ENCODE measurements around the gene SIGLEC5. TPM values are rescaled to one million over a fixed set of nuclear protein-coding genes. Genes with fewer than 3 reads are reported as not detected.

Gene SIGLEC5
- total and polyA plus RNA-seq, 2 of the 8 experiments (the other 6 are each of a cell fraction or from before 2014, with no cell fraction given): not detected

DNA sequence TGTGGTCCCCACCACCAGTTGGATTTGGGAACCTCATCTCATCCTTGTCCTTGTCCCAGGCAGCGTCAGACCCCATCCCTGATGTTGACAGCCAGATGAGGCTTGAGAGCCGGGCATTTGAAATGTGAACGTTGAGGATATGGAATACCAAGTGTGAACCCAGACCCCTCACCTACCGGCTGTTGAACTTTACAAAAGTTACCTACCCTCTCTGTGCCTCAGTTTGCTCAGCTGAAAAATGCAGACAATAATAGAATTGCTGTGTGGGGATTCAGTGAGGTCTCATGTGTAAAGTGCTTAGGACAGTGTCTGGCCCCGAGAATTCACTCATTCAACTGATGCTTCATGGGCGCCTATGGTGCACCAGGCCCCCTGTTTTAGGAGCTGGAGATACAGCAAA lies 17.1 kb upstream of the SIGLEC5 start:
- Histone ChIP-seq H4K8ac (ENCODE audit: extremely low read depth, insufficient read depth, low read length) (no peak overlapping the region), H2BK5ac (ENCODE audit: low read depth, low read length) (no peak overlapping the region), H3K9me3 (ENCODE audit: insufficient read depth in 2 of 2, low read depth in 1 of 2, low read length in 1 of 2) (peaks cover 50 to 74% of the 10 kb centered on the region in 2 experiments), H3K4ac (replicated peaks; ENCODE audit: insufficient read length, low read depth, low read length) (no peak overlapping the region), H3K27ac (ENCODE audit: low read depth, low read length) (no peak overlapping the region), H4K5ac (ENCODE audit: insufficient read length, low read depth, low read length) (no peak overlapping the region), H4K91ac (replicated peaks; ENCODE audit: insufficient read length, low read length) (no peak overlapping the region), H2BK120ac (replicated peaks; ENCODE audit: low read depth, low read length) (no peak overlapping the region), H2BK20ac (ENCODE audit: low read length) (no peak overlapping the region), H3K23ac (ENCODE audit: insufficient read length) (no peak overlapping the region), H3K4me1 (replicated peaks in 1 of 4; ENCODE audit: control insufficient read depth in 3 of 4, insufficient read depth in 4 of 4, low read length in 3 of 4) (no peaks in the 10 kb centered on the region), H3K36me3 (ENCODE audit: control insufficient read depth in 2 of 4, insufficient read depth in 4 of 4, low read length in 3 of 4) (no peaks in the 10 kb centered on the region), H3K23me2 (ENCODE audit: low read depth, low read length) (no peaks in the 10 kb centered on the region), H3K4me3 (ENCODE audit: extremely low read depth in 1 of 4, insufficient read depth in 2 of 4, low read depth in 3 of 4, low read length in 4 of 4) (no peak overlapping the region), H3K79me1 (ENCODE audit: low read depth, low read length) (no peaks in the 10 kb centered on the region), H3K4me2 (ENCODE audit: insufficient read depth in 1 of 2, low read depth in 2 of 2, low read length in 2 of 2) (no peak overlapping the region), H2AFZ (ENCODE audit: low read length) (no peak overlapping the region), H2BK15ac (ENCODE audit: low read length) (no peak overlapping the region), H3K9ac (replicated peaks in 1 of 4; ENCODE audit: extremely low read depth in 1 of 4, low read depth in 3 of 4, low read length in 3 of 4) (no peak overlapping the region), H2BK12ac (ENCODE audit: low read depth, low read length) (no peak overlapping the region), H4K20me1 (replicated peaks in 1 of 2; ENCODE audit: control insufficient read depth in 1 of 2, insufficient read depth in 2 of 2, low read length in 2 of 2) (no peaks in the 10 kb centered on the region), H3K27me3 (replicated peaks in 1 of 4; ENCODE audit: control insufficient read depth in 3 of 4, extremely low read depth in 1 of 4, insufficient read depth in 3 of 4, low read length in 3 of 4) (no peaks in the 10 kb centered on the region), H3K14ac (ENCODE audit: insufficient read length) (no peak overlapping the region), H3K79me2 (ENCODE audit: control insufficient read depth in 1 of 2, insufficient read depth in 2 of 2, low read length in 2 of 2) (no peaks in the 10 kb centered on the region), H3K18ac (ENCODE audit: extremely low read depth, low read length) (no peak overlapping the region), H2AK5ac (ENCODE audit: low read depth, low read length) (no peak overlapping the region), H3K56ac (replicated peaks; ENCODE audit: insufficient read length, low read depth, low read length) (no peak overlapping the region)
- POLR2A ChIA-PET (ENCODE audit: partially characterized antibody): no interaction called here
- FAIRE-seq (no peak), DNase-seq (ENCODE audit: low read depth in 1 of 2, low spot score in 2 of 2) (no peak)
- TF ChIP-seq SP1 (IDR thresholded peaks at IDR 0.05; ENCODE audit: low read depth, low read length) (no peak), HDAC2 (IDR thresholded peaks at IDR 0.05; ENCODE audit: borderline replicate concordance in 1 of 2, low read depth in 2 of 2, low read length in 2 of 2) (no peak), CHD1 (IDR thresholded peaks at IDR 0.05; ENCODE audit: low read depth, low read length) (no peak), SP4 (IDR thresholded peaks at IDR 0.05; ENCODE audit: low read length) (no peak), YY1 (IDR thresholded peaks at IDR 0.05; ENCODE audit: low read depth, low read length) (no peak), BCL11A (IDR thresholded peaks at IDR 0.05; ENCODE audit: low read depth in 2 of 2, low read length in 2 of 2) (no peak)
- TF ChIP-seq, protein P1, sequence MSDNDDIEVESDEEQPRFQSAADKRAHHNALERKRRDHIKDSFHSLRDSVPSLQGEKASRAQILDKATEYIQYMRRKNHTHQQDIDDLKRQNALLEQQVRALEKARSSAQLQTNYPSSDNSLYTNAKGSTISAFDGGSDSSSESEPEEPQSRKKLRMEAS (IDR thresholded peaks at IDR 0.05): no peak
- CTCF ChIA-PET (ENCODE audit: partially characterized antibody): interaction anchor here (1.0 kb wide), 1 partner anchor 9 kb away, joined by 3 read pairs; no protein-coding TSS in a partner anchor
- WGBS, 2 experiments (ENCODE audit: extremely low coverage in 1 of 2, insufficient coverage in 1 of 2, insufficient read length in 1 of 2, insufficient replicate concordance in 2 of 2, low coverage in 1 of 2, low lambda C conversion rate in 2 of 2, missing lambda C conversion rate in 1 of 2): 89% methylated on average over 6 of the region's 6 CpGs; no CpG with 5 or more reads in 1 of the 2 experiments
